Astrocyte of the hippocampus (primary cell): Measurements from ENCODE around the gene KLHL6.
A peak's percentile ranks its signal among the peaks of the same experiment; 100 is the strongest.
"Not testable (repeated sequence)": the region's sequence is repeated elsewhere in the genome, so short reads cannot be mapped to it uniquely, and the experiment has no call there.

Experiments used
- DNase-seq: peaks from one replicate; pipeline ENCODE4 v3.0.0; 2011; ENCODE audit warnings: low read depth, low spot score

The KLHL6 gene

GRCh38 chr3:183448369-183449128 is 107.0 kb downstream of the KLHL6 start:
- DNase-seq = no peak

GRCh38 chr3:183447206-183448001 is 108.1 kb downstream of the KLHL6 start:
- DNase-seq = peak; percentile 94

GRCh38 chr3:183446838-183447205 is 108.7 kb downstream of the KLHL6 start:
- no peak for DNase-seq

GRCh38 chr3:183444748-183445147 is 110.8 kb downstream of the KLHL6 start:
- DNase-seq = no peak

- DNase-seq = no peak
Measured at GRCh38 chr3:183443395-183444385, 111.8 kb downstream of the KLHL6 start.

GRCh38 chr3:183442994-183443393 is 112.5 kb downstream of the KLHL6 start:
- DNase-seq = no peak

GRCh38 chr3:183440521-183440920 is 115.0 kb downstream of the KLHL6 start:
- DNase-seq = not testable (repeated sequence)

- DNase-seq = no peak
Measured at GRCh38 chr3:183439515-183439914, 116.0 kb downstream of the KLHL6 start.

- no peak for DNase-seq
Measured at GRCh38 chr3:183438735-183439134, 116.8 kb downstream of the KLHL6 start.

- no peak for DNase-seq
Measured at GRCh38 chr3:183437666-183438564, 117.6 kb downstream of the KLHL6 start.
